GM21737 (cell line): ENCODE results near the gene GNPAT.
A peak's percentile ranks its signal among the peaks of the same experiment; 100 is the strongest.
"Not testable (repeated sequence)": the region's sequence is repeated elsewhere in the genome, so short reads cannot be mapped to it uniquely, and the experiment has no call there.

Experiments
- ATAC-seq: cut with Tn5 transposase; IDR thresholded peaks from one replicate; pipeline ENCODE4 v1.9.1; 2021; ENCODE audit warnings: mild to moderate bottlenecking, moderate library complexity; ENCODE audit not compliant: unreplicated experiment

GNPAT gene

GRCh38 chr1:231212301-231212700, 28.7 kb upstream of the GNPAT start:
- ATAC-seq: not testable (repeated sequence)

- no peak for ATAC-seq
Observed at GRCh38 chr1:231213831-231214573, 27.0 kb upstream of the GNPAT start.

DNA sequence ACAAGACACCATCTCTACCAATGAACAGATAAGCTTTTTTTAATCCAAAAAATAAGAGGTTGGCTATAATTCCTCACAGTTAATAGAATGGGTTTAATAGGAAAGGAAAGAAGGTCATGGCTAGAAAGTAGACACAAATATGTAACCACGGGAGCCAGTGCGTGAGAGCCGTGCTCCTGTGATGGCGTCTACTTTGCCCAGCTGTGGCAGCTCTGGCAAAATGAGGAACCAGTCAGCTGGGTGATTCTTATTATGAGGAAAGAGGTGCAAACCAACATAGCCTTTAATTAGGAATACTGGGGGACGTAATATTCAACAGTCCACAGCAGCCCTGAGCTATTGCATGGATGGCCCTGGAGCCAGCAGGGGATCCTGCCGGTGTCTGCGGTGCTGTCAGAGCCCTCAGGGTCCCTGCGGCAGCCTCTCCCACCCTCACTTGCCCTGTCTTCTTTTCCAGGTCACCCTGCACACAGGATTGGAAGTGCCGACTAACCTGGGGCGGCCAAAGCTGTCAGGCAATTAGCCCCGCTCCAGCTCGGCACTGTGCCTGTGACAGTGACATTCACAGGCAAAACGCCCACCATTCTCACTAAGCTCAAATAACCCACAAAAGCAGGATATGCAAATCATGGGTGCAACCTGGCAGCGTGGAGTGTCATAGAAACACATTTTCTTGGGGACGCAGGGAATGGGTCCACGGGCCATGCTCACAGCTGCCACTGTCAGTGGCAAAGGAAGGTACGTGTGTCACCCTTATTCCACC, 25.9 kb upstream of the GNPAT start:
- ATAC-seq: no peak

DNA sequence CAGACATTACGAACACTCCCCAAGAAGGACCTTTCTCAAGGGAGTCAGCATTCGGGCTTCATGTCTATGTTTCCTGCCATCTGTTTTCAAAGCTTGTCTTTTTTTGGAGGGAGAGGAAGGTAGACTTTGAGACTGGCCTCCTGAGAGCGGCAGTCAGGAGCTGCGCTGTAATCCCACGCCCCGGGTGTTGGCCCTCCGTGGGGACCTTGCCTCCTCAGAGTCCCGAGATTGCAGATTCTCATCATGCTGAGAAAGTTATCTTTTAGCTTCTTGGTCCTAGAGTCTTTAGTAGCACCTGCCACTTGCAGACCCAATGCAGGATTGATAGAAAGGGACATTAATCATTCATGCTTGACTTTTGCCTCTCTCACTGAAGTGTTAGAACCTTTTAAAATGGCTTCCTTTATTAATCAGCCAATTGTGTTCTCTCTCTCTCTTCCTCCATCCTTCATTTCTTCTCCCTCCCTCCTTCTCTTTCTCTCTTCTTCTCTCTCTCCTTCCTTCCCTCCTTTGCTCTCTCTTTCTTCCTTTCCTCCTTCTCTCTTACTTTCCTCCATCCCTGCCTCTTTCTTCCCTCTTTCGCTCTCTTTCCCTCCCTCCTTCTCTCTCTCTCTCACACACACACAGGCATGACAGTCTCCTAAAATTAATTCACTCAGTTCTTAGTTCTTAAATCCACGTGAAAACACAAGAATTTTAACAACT, 25.2 kb upstream of the GNPAT start:
- no peak for ATAC-seq

DNA sequence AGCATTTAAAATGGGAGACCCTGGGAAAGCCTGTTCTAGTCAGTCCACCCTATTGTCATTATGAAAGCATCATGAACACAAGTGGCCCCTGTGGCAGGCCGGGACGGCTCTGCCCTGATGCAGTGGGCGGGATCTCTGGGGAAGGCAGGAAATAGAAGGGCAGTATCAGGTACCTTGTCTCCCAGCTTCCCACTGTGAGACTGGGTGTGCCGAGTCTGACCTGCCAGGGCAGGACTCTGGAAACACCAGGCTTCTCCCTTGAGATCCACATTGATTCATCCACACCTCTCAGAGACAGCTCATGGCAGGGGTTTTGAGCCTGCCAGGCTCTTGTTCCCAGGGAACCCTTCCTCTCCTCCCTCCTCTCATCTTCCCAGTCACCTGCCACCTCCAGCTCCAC, 24.5 kb upstream of the GNPAT start:
- no peak for ATAC-seq

- ATAC-seq: no peak
Observed at GRCh38 chr1:231217056-231217455, 24.0 kb upstream of the GNPAT start.

DNA sequence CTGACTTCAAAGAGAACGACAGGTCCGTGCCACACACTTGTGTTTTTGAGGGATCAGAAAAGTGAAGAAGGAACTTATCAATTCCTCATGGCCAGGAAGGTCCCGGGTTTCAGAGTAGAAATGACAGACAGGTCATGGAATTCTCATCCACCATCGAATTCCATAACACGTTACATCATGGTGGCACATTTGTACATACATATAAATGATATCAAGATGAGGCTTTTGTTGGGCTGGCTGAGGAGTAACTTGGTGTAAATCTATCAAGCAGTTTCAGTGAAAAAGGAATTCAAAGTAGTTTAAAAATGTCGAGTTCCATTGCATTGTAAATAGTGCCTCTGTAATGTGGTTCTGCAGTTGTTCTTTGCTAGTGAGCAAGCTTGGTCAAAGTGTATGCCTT, 22.9 kb upstream of the GNPAT start:
- no peak for ATAC-seq

- ATAC-seq: no peak
Observed at GRCh38 chr1:231219422-231220401, 21.3 kb upstream of the GNPAT start.

DNA sequence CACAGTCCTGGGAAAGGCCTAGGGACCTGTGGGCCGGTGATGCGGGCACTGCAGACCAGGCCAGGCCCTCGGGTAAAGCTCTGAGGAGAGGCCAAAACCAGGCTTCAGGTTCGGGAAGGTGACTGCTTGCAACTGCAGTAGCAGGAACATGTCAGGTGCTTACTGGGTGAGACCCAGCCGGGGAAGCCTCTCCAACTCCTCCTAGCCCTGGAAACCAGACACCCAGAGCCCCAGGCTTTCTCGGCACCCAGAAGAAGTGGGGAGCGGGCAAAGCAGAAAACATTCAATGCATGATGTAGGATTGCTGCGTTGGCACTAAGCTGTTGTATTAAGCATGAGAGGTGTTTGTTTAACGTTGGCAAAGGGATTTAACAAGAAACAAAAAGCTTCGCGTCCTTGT, 20.2 kb upstream of the GNPAT start:
- ATAC-seq: no peak

- no peak for ATAC-seq
Observed at GRCh38 chr1:231226156-231226555, 14.9 kb upstream of the GNPAT start.

DNA sequence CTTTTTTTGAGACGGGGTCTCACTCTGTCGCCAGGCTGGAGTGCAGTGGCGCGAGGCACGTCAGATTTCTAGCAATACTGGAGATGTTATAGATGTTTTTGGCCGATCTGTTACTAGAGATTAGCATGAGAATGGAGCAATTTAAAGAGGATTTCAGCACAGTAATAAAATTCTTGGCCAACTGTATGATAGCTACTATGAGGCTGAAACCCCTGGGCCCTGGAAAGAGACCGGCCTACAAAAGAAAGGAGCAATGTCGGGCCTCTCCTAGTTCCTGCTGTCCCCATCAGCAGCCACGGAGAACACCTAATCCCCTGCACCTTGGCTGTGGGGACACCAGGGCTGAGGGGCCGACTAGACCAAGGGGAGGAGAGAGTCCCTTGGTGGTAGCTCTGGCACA, 9.5 kb upstream of the GNPAT start:
- no peak for ATAC-seq

DNA sequence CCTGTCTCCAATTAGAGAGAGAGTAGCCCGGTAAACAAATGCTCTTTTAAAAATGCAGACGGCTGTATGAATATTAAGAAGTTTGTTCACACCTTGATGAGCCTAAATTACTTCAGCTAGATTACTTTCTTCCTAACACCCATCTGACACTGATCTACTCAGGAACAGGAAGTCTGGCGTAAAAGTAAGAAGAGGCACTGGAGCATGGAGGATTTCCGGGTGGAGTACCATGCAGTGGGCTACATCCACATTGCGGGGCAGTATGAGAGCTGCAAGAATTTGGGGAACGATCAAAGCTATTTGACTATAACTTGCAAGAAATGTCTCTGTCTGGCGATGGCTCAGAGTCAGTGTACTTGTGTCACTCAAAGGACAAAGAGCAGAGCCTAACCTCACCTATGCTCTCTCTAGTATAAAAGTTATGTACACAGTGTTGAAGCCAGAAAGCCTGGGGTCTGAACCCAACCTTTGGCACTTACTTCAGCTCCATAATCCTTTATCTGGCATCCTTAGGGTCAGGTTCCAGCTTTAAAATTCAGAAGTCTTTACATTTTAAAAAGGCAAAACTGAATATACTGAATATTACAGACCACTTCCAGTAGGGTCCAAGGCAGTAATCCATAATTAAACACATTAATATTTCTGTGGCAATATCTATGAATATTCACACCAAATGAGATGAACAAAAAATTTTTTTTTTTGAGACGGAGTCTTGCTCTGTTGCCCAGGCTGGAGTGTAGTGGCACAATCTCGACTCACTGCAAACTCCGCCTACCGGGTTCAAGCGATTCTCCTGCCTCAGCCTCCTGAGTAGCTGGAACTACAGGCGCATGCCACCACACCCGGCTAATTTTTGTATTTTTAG, 7.9 kb upstream of the GNPAT start:
- ATAC-seq: peak; percentile 64

GRCh38 chr1:231233735-231234417, 7.1 kb upstream of the GNPAT start:
- no peak for ATAC-seq

- ATAC-seq: no peak
Observed at GRCh38 chr1:231234506-231234905, 6.5 kb upstream of the GNPAT start.

GRCh38 chr1:231235526-231236207, 5.3 kb upstream of the GNPAT start:
- no peak for ATAC-seq

DNA sequence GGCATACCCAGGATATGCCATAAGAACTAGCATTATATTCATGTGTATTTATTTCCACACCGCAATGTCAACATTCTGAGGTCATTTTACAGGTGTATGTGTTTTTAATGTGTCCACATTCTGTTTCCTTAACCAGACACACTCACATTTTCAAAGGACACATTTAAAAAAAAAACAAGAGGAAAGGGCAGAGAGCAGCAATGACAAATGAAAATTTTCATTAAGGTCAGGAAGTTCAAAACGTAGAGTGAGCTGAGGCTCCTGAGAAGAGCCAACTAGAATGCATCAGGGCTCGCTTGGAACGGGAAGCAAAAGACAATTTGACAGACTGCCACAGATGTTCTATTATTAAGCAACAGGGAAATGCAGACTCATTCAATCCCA, 4.8 kb upstream of the GNPAT start:
- no peak for ATAC-seq

GRCh38 chr1:231236938-231237337, 4.1 kb upstream of the GNPAT start:
- ATAC-seq: no peak

DNA sequence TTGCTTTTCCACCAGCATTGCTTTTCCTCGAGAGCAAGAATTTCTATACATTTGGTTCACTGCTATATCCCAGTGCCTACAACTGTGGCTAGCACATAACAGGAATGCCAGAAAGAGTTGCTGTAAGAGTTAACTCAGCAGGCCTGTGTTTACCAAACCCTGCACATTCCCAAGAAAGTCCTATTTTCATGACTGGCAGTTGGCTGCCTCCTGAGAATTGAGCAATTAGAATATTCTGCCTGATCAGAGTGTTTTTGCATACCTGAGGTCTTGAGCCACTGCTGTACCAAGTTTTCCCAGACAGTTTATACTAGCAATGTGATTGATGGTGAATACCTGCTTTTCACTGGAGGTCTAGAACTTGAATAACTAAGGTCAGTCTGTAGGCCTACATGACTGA, 2.7 kb upstream of the GNPAT start:
- no peak for ATAC-seq

- no peak for ATAC-seq
Observed at GRCh38 chr1:231240531-231240882, 505 bp upstream of the GNPAT start.
